H1 (cell line): ENCODE results near the gene ADD1. TPM values are rescaled to one million over a fixed set of nuclear protein-coding genes. Genes with fewer than 3 reads are reported as not detected.

Experiments
- FOSL1 ChIP-seq: IDR thresholded peaks from 2 replicates; pipeline ENCODE4 v1.6.1; 2011; ENCODE audit warnings: mild to moderate bottlenecking, low read depth, low read length, moderate library complexity; ENCODE audit not compliant: insufficient read depth
- GABPA ChIP-seq: IDR thresholded peaks from 2 replicates; pipeline ENCODE4 v1.6.1; 2011; ENCODE audit warnings: mild to moderate bottlenecking, low read length, moderate library complexity, borderline replicate concordance; ENCODE audit not compliant: insufficient read depth
- KDM5A ChIP-seq: fragments of 200-600 bp; IDR thresholded peaks from 2 replicates; pipeline ENCODE4 v1.7.1; 2012; ENCODE audit warnings: mild to moderate bottlenecking, low read length, inconsistent platforms, mixed read lengths
- POLR2AphosphoS5 ChIP-seq: IDR thresholded peaks from 2 replicates; pipeline ENCODE4 v1.6.1; 2011; ENCODE audit warnings: low read depth, low read length
- SP1 ChIP-seq: IDR thresholded peaks from 2 replicates; pipeline ENCODE4 v1.6.1; 2011; ENCODE audit warnings: low read depth, low read length
- polyA plus RNA-seq, 7 experiments: library from polyadenylated mRNA; depleted of rRNA in 3 of 7; stranded (reverse) in 5 of 7; unstranded in 2 of 7; fragments of >200 nt in 5 of 7; fragments of 200-250 nt in 2 of 7; gene quantifications; 1 replicate in 5 of 7; 2 replicates in 1 of 7; 4 replicates in 1 of 7; pipeline versions ENCODE4 v1.2.1 to v1.2.3, GENCODE V29; 2011 to 2013; ENCODE audit warnings: missing spikeins in 2 of 7, mixed read lengths in 2 of 7
- total RNA-seq: library from RNA; stranded (reverse); fragmentation: NEBNext Ultra II Directional; extraction: Animal tissue kit (Norgen Biotek cat#: 25700); gene quantifications from 2 replicates; pipeline ENCODE4 v1.2.1, GENCODE V29; 2021

The ADD1 gene
- total and polyA plus RNA-seq, 2 of the 8 experiments (the other 6 are each of a cell fraction or from before 2014, with no cell fraction given), result 113 to 143 TPM

- TF ChIP-seq POLR2AphosphoS5 (no peak), GABPA (no peak), KDM5A (no peak), FOSL1 (no peak), SP1 (no peak)
- TF ChIP-seq, all 59 proteins: peak for 0
These were observed 45.2 kb downstream of the ADD1 start (continued) for GRCh38 chr4:2888886-2889285.
